Measurements from ENCODE around the gene DNAJC25. TPM values are rescaled to one million over a fixed set of nuclear protein-coding genes. Genes with fewer than 3 reads are reported as not detected.
"Not testable (repeated sequence)": the region's sequence is repeated elsewhere in the genome, so short reads cannot be mapped to it uniquely, and the experiment has no call there.

DNAJC25 gene
- total RNA-seq, 2 donors from 2014 or later = 9.5 to 10.2 TPM

- peak overlapping the region; percentile 93 for H3K4me3 ChIP-seq
- H3K27ac ChIP-seq = no peak overlapping the region
- H3K9me3 ChIP-seq = no peaks in the 10 kb centered on the region
- no peak for ATAC-seq (ENCODE audit: insufficient number of reproducible peaks, low FRiP score, low read depth)
- no peaks in the 10 kb centered on the region for H3K27me3 ChIP-seq (replicated peaks; ENCODE audit: insufficient read depth)
- no peak for DNase-seq (ENCODE audit: low spot score)
- H3K36me3 ChIP-seq = peaks cover under 1% of the 10 kb centered on the region
- peaks cover 4 to 16% of the 10 kb centered on the region in 2 donors for H3K4me1 ChIP-seq (ENCODE audit: control insufficient read depth in 1 of 2, low read depth in 2 of 2)
- TF ChIP-seq CTCF (IDR thresholded peaks at IDR 0.05) = no peak
Observed at GRCh38 chr9:111663301-111663823, 32.2 kb downstream of the DNAJC25 start.

- DNase-seq (ENCODE audit: low spot score) = no peak
- Histone ChIP-seq H3K27ac (no peak overlapping the region), H3K4me1 (ENCODE audit: control insufficient read depth in 1 of 2, low read depth in 2 of 2) (peaks cover 0 to 5% of the 10 kb centered on the region in 2 donors), H3K4me3 (no peak overlapping the region), H3K27me3 (replicated peaks; ENCODE audit: insufficient read depth) (no peaks in the 10 kb centered on the region), H3K36me3 (peaks cover 4% of the 10 kb centered on the region), H3K9me3 (no peaks in the 10 kb centered on the region)
- TF ChIP-seq CTCF (IDR thresholded peaks at IDR 0.05) = no peak
- no peak for ATAC-seq (ENCODE audit: insufficient number of reproducible peaks, low FRiP score, low read depth)
Observed at GRCh38 chr9:111668026-111668573, 37.0 kb downstream of the DNAJC25 start.

GRCh38 chr9:111668601-111669000 is 37.5 kb downstream of the DNAJC25 start:
- not testable (repeated sequence) for ATAC-seq (ENCODE audit: insufficient number of reproducible peaks, low FRiP score, low read depth); H3K9me3 ChIP-seq; H3K27me3 ChIP-seq (replicated peaks; ENCODE audit: insufficient read depth); DNase-seq (ENCODE audit: low spot score); H3K27ac ChIP-seq; H3K4me3 ChIP-seq; H3K36me3 ChIP-seq; H3K4me1 ChIP-seq (ENCODE audit: control insufficient read depth in 1 of 2, low read depth in 2 of 2)

- DNase-seq (ENCODE audit: low spot score) = no peak
- no peak for TF ChIP-seq CTCF (IDR thresholded peaks at IDR 0.05)
- Histone ChIP-seq H3K36me3 (peaks cover 3% of the 10 kb centered on the region), H3K9me3 (no peaks in the 10 kb centered on the region), H3K27ac (no peak overlapping the region), H3K4me3 (no peak overlapping the region), H3K27me3 (replicated peaks; ENCODE audit: insufficient read depth) (no peaks in the 10 kb centered on the region), H3K4me1 (ENCODE audit: control insufficient read depth in 1 of 2, low read depth in 2 of 2) (no peaks in the 10 kb centered on the region)
- ATAC-seq (ENCODE audit: insufficient number of reproducible peaks, low FRiP score, low read depth) = no peak
Observed at GRCh38 chr9:111674319-111674718, 43.2 kb downstream of the DNAJC25 start.

GRCh38 chr9:111676116-111676515 is 45.0 kb downstream of the DNAJC25 start:
- Histone ChIP-seq H3K9me3 (no peaks in the 10 kb centered on the region), H3K4me1 (ENCODE audit: control insufficient read depth in 1 of 2, low read depth in 2 of 2) (no peaks in the 10 kb centered on the region), H3K4me3 (no peak overlapping the region), H3K36me3 (peaks cover 3% of the 10 kb centered on the region), H3K27me3 (replicated peaks; ENCODE audit: insufficient read depth) (no peaks in the 10 kb centered on the region), H3K27ac (no peak overlapping the region)
- TF ChIP-seq CTCF (IDR thresholded peaks at IDR 0.05) = no peak
- no peak for DNase-seq (ENCODE audit: low spot score)
- no peak for ATAC-seq (ENCODE audit: insufficient number of reproducible peaks, low FRiP score, low read depth)

- ATAC-seq (ENCODE audit: insufficient number of reproducible peaks, low FRiP score, low read depth) (no peak), DNase-seq (ENCODE audit: low spot score) (no peak)
- Histone ChIP-seq H3K36me3 (peaks cover 3% of the 10 kb centered on the region), H3K27ac (no peak overlapping the region), H3K27me3 (replicated peaks; ENCODE audit: insufficient read depth) (no peaks in the 10 kb centered on the region), H3K9me3 (no peaks in the 10 kb centered on the region), H3K4me1 (ENCODE audit: control insufficient read depth in 1 of 2, low read depth in 2 of 2) (no peaks in the 10 kb centered on the region), H3K4me3 (no peak overlapping the region)
- no peak for TF ChIP-seq CTCF (IDR thresholded peaks at IDR 0.05)
Observed at GRCh38 chr9:111678293-111678692, 47.2 kb downstream of the DNAJC25 start.
